ENCODE measurements around the gene OR8H1. TPM values are rescaled to one million over a fixed set of nuclear protein-coding genes. Genes with fewer than 3 reads are reported as not detected.

Gene OR8H1
- total RNA-seq, 1 experiment from 2014 or later, result not detected

- Histone ChIP-seq H3K4me1 (ENCODE audit: control insufficient read depth, insufficient read depth, low read length) (no peaks in the 10 kb centered on the region), H3K4me3 (ENCODE audit: low read depth in 2 of 2, low read length in 2 of 2) (no peak overlapping the region), H3K36me3 (ENCODE audit: control insufficient read depth, insufficient read depth, low read length) (no peaks in the 10 kb centered on the region), H3K27ac (ENCODE audit: low read length) (no peak overlapping the region), H3K27me3 (ENCODE audit: control insufficient read depth, insufficient read depth, low read length) (no peaks in the 10 kb centered on the region), H3K9me3 (ENCODE audit: control insufficient read depth, insufficient read depth, low read depth, low read length) (no peaks in the 10 kb centered on the region)
- ATAC-seq, result no peak
- no peak for DNase-seq (ENCODE audit: low read depth, low spot score)
- ChIA-PET CTCF (no interaction called here), POLR2A (no interaction called here)
- TF ChIP-seq POLR2AphosphoS5 (IDR thresholded peaks at IDR 0.05; ENCODE audit: low read depth, low read length) (no peak), REST (IDR thresholded peaks at IDR 0.05; ENCODE audit: insufficient read depth in 1 of 2, low read depth in 2 of 2, low read length in 1 of 2) (no peak), CTCF (IDR thresholded peaks at IDR 0.05) (no peak), TCF7L2 (IDR thresholded peaks at IDR 0.05; ENCODE audit: low read depth, low read length) (no peak), SIN3A (IDR thresholded peaks at IDR 0.05; ENCODE audit: borderline replicate concordance, insufficient read depth, low read depth, low read length) (no peak)
- intact Hi-C loops (cut with micrococcal nuclease; ENCODE audit: unreplicated experiment) (no loop called here), in situ Hi-C loops (cut with HindIII; ENCODE audit: low pct_unique_long_range_greater_than_20kb, low sequenced_read_pairs) (no loop called here)
- BruUV-seq (replicated peaks), result no TSS peak
Observed at GRCh38 chr11:56271092-56271491, 21.0 kb downstream of the OR8H1 start.

GRCh38 chr11:56251954-56252353, 40.1 kb downstream of the OR8H1 start, which contains the start of gene OR5T3:
OR5T3 (plus strand) TSS chr11:56252254; CDS start chr11:56252254, 0 bp downstream.
- Histone ChIP-seq H3K4me1 (ENCODE audit: control insufficient read depth, insufficient read depth, low read length) (no peaks in the 10 kb centered on the region), H3K27me3 (ENCODE audit: control insufficient read depth, insufficient read depth, low read length) (no peaks in the 10 kb centered on the region), H3K27ac (ENCODE audit: low read length) (no peak within 1 kb of the TSS), H3K36me3 (ENCODE audit: control insufficient read depth, insufficient read depth, low read length) (no peaks in the 10 kb centered on the region), H3K4me3 (ENCODE audit: low read depth in 2 of 2, low read length in 2 of 2) (no peak within 1 kb of the TSS), H3K9me3 (ENCODE audit: control insufficient read depth, insufficient read depth, low read depth, low read length) (no peaks in the 10 kb centered on the region)
- ChIA-PET POLR2A (no interaction called here), CTCF (no interaction called here)
- no TSS peak for BruUV-seq (replicated peaks)
- ATAC-seq, result no peak
- no peak for DNase-seq (ENCODE audit: low read depth, low spot score)
- TF ChIP-seq REST (IDR thresholded peaks at IDR 0.05; ENCODE audit: insufficient read depth in 1 of 2, low read depth in 2 of 2, low read length in 1 of 2), result no peak
- intact Hi-C loops (cut with micrococcal nuclease; ENCODE audit: unreplicated experiment) (no loop called here), in situ Hi-C loops (cut with HindIII; ENCODE audit: low pct_unique_long_range_greater_than_20kb, low sequenced_read_pairs) (no loop called here)

Other genes with a start within 250 kb of the OR8H1 start
- gene OR8I2, start 198.9 kb downstream of the OR8H1 start, total RNA-seq (2021; ENCODE audit: unreplicated experiment), result not detected
- not detected for gene OR8H2, start 188.6 kb downstream of the OR8H1 start, total RNA-seq (2021; ENCODE audit: unreplicated experiment)
- not detected for gene OR8H3, start 169.9 kb downstream of the OR8H1 start, total RNA-seq (2021; ENCODE audit: unreplicated experiment)
- gene OR8J3, start 152.1 kb downstream of the OR8H1 start, total RNA-seq (2021; ENCODE audit: unreplicated experiment), result not detected
- gene OR8K5, start 131.9 kb downstream of the OR8H1 start, total RNA-seq (2021; ENCODE audit: unreplicated experiment), result not detected
- gene OR5J2, start 115.6 kb downstream of the OR8H1 start, total RNA-seq (2021; ENCODE audit: unreplicated experiment), result not detected
- not detected for gene OR5T2, start 58.0 kb downstream of the OR8H1 start, total RNA-seq (2021; ENCODE audit: unreplicated experiment)
- not detected for gene OR5T3, start 40.0 kb downstream of the OR8H1 start, total RNA-seq (2021; ENCODE audit: unreplicated experiment)
- not detected for gene OR5T1, start 18.1 kb downstream of the OR8H1 start, total RNA-seq (2021; ENCODE audit: unreplicated experiment)
- not detected for gene OR8K3, start 22.9 kb upstream of the OR8H1 start, total RNA-seq (2021; ENCODE audit: unreplicated experiment)
- not detected for gene OR8K1, start 53.8 kb upstream of the OR8H1 start, total RNA-seq (2021; ENCODE audit: unreplicated experiment)
- gene OR8J1, start 62.0 kb upstream of the OR8H1 start, total RNA-seq (2021; ENCODE audit: unreplicated experiment), result not detected
- not detected for gene OR8U1, start 83.4 kb upstream of the OR8H1 start, total RNA-seq (2021; ENCODE audit: unreplicated experiment)
- not detected for gene OR5AL1, start 120.4 kb upstream of the OR8H1 start, total RNA-seq (2021; ENCODE audit: unreplicated experiment)
- gene OR5M3, start 181.1 kb upstream of the OR8H1 start, total RNA-seq (2021; ENCODE audit: unreplicated experiment), result not detected
- not detected for gene OR5M8, start 199.1 kb upstream of the OR8H1 start, total RNA-seq (2021; ENCODE audit: unreplicated experiment)